Skeletal muscle tissue (tissue), 4 donors: Measurements from ENCODE around the gene HDAC4. TPM values are rescaled to one million over a fixed set of nuclear protein-coding genes. Genes with fewer than 3 reads are reported as not detected.
A peak's percentile ranks its signal among the peaks of the same experiment; 100 is the strongest.

Source experiments
- H3K27ac ChIP-seq: one replicate; pipeline ENCODE4 v1.7.0; 2013; ENCODE audit warnings: mild to moderate bottlenecking, low read depth, low read length, inconsistent platforms
- H3K27me3 ChIP-seq, 3 donors: one replicate each; pipeline ENCODE4 v1.7.0; 2013; ENCODE audit warnings: low read length in 3 of 3; ENCODE audit not compliant: control insufficient read depth in 3 of 3, insufficient read depth in 3 of 3
- H3K36me3 ChIP-seq, 3 donors: one replicate each; pipeline ENCODE4 v1.7.0; 2013; ENCODE audit warnings: low read length in 3 of 3; ENCODE audit not compliant: control insufficient read depth in 3 of 3, insufficient read depth in 3 of 3
- H3K4me1 ChIP-seq, 3 donors: one replicate each; pipeline ENCODE4 v1.7.0; 2013; ENCODE audit warnings: low read length in 3 of 3, mild to moderate bottlenecking in 3 of 3; ENCODE audit not compliant: control insufficient read depth in 3 of 3, insufficient read depth in 3 of 3
- H3K4me3 ChIP-seq, 3 donors: one replicate each; pipeline ENCODE4 v1.7.0; 2013; ENCODE audit warnings: low read length in 3 of 3
- H3K9ac ChIP-seq, 3 donors: one replicate each; pipeline ENCODE4 v1.7.0; 2013; ENCODE audit warnings: low read length in 3 of 3, mild to moderate bottlenecking in 3 of 3, moderate library complexity in 2 of 3, low read depth in 1 of 3
- H3K9me3 ChIP-seq, 3 donors: one replicate each; pipeline ENCODE4 v1.7.0; 2013; ENCODE audit warnings: low read length in 3 of 3; ENCODE audit not compliant: control insufficient read depth in 3 of 3
- total RNA-seq: library from RNA; depleted of rRNA; stranded (reverse); fragments of >200 nt; gene quantifications from one replicate; pipeline ENCODE4 v1.2.3, GENCODE V29; 2014
- donor health status: Osteomylitis.

Gene HDAC4
- total RNA-seq, 1 donor from 2014 or later, result 23.5 TPM

- Histone ChIP-seq H3K4me1 (peaks cover 5 to 23% (median 10%) of the 10 kb centered on the region in 3 donors), H3K4me3 (no peak overlapping the region), H3K27me3 (no peaks in the 10 kb centered on the region), H3K9ac (peak overlapping the region in 1 of 3 donors; percentile 19), H3K27ac (no peak overlapping the region), H3K36me3 (peaks cover 24 to 41% (median 32%) of the 10 kb centered on the region in 3 donors), H3K9me3 (no peaks in the 10 kb centered on the region)
These were observed 281.3 kb downstream of the HDAC4 start for GRCh38 chr2:239119346-239120126.

- no peaks in the 10 kb centered on the region for H3K9me3 ChIP-seq
- no peak overlapping the region for H3K27ac ChIP-seq
- H3K36me3 ChIP-seq, result peaks cover 19 to 40% (median 30%) of the 10 kb centered on the region in 3 donors
- no peak overlapping the region for H3K4me3 ChIP-seq
- no peak overlapping the region for H3K9ac ChIP-seq
- no peaks in the 10 kb centered on the region for H3K27me3 ChIP-seq
- peaks cover 13 to 31% (median 18%) of the 10 kb centered on the region in 3 donors for H3K4me1 ChIP-seq
These were observed 282.1 kb downstream of the HDAC4 start for GRCh38 chr2:239118675-239119211.

GRCh38 chr2:239118264-239118663 is 282.6 kb downstream of the HDAC4 start:
- Histone ChIP-seq H3K4me1 (peaks cover 14 to 33% (median 19%) of the 10 kb centered on the region in 3 donors), H3K36me3 (peaks cover 21 to 35% (median 25%) of the 10 kb centered on the region in 3 donors), H3K27me3 (no peaks in the 10 kb centered on the region), H3K27ac (no peak overlapping the region), H3K9me3 (no peaks in the 10 kb centered on the region), H3K4me3 (no peak overlapping the region), H3K9ac (no peak overlapping the region)

- Histone ChIP-seq H3K27ac (no peak overlapping the region), H3K9ac (no peak overlapping the region), H3K4me1 (peaks cover 14 to 37% (median 19%) of the 10 kb centered on the region in 3 donors), H3K27me3 (no peaks in the 10 kb centered on the region), H3K4me3 (no peak overlapping the region), H3K9me3 (no peaks in the 10 kb centered on the region), H3K36me3 (peaks cover 24 to 35% (median 25%) of the 10 kb centered on the region in 3 donors)
These were observed 283.0 kb downstream of the HDAC4 start for GRCh38 chr2:239117831-239118230.

GRCh38 chr2:239116456-239117246 is 284.2 kb downstream of the HDAC4 start:
- Histone ChIP-seq H3K4me3 (no peak overlapping the region), H3K9ac (peak overlapping the region in 1 of 3 donors; percentile 33), H3K27me3 (no peaks in the 10 kb centered on the region), H3K36me3 (peaks cover 28 to 42% (median 31%) of the 10 kb centered on the region in 3 donors), H3K27ac (no peak overlapping the region), H3K4me1 (peaks cover 14 to 42% (median 19%) of the 10 kb centered on the region in 3 donors), H3K9me3 (no peaks in the 10 kb centered on the region)

- H3K4me1 ChIP-seq, result peaks cover 14 to 42% (median 17%) of the 10 kb centered on the region in 3 donors
- H3K4me3 ChIP-seq, result no peak overlapping the region
- peaks cover 37 to 50% (median 41%) of the 10 kb centered on the region in 3 donors for H3K36me3 ChIP-seq
- no peaks in the 10 kb centered on the region for H3K9me3 ChIP-seq
- H3K27me3 ChIP-seq, result no peaks in the 10 kb centered on the region
- no peak overlapping the region for H3K27ac ChIP-seq
- H3K9ac ChIP-seq, result peak overlapping the region in 1 of 3 donors; percentile 33
These were observed 285.2 kb downstream of the HDAC4 start for GRCh38 chr2:239115616-239116015.

- H3K27ac ChIP-seq, result peak overlapping the region; percentile 6
These were observed 286.1 kb downstream of the HDAC4 start for GRCh38 chr2:239114616-239115265.

GRCh38 chr2:239114119-239114581 is 286.7 kb downstream of the HDAC4 start:
- H3K36me3 ChIP-seq, result peaks cover 52 to 65% (median 54%) of the 10 kb centered on the region in 3 donors
- peaks cover 14 to 44% (median 17%) of the 10 kb centered on the region in 3 donors for H3K4me1 ChIP-seq
- H3K9ac ChIP-seq, result peak overlapping the region in 2 of 3 donors; percentile 16 to 33
- H3K4me3 ChIP-seq, result no peak overlapping the region
- no peaks in the 10 kb centered on the region for H3K27me3 ChIP-seq
- H3K27ac ChIP-seq, result peak overlapping the region; percentile 6
- no peaks in the 10 kb centered on the region for H3K9me3 ChIP-seq

More at GRCh38 chr2:239114616-239115265, 286.1 kb downstream of the HDAC4 start:
- Histone ChIP-seq H3K4me1 (peaks cover 14 to 42% (median 17%) of the 10 kb centered on the region in 3 donors), H3K9ac (peak overlapping the region in 2 of 3 donors; percentile 16 to 33), H3K27me3 (no peaks in the 10 kb centered on the region), H3K36me3 (peaks cover 46 to 59% (median 48%) of the 10 kb centered on the region in 3 donors), H3K4me3 (no peak overlapping the region), H3K9me3 (no peaks in the 10 kb centered on the region)

- no peak overlapping the region for H3K27ac ChIP-seq
These were observed 287.2 kb downstream of the HDAC4 start for GRCh38 chr2:239113615-239114014.

More at GRCh38 chr2:239113615-239114014, 287.2 kb downstream of the HDAC4 start:
- H3K27me3 ChIP-seq, result no peaks in the 10 kb centered on the region
- H3K9ac ChIP-seq, result peak overlapping the region in 1 of 3 donors; percentile 16
- H3K36me3 ChIP-seq, result peaks cover 57 to 70% (median 59%) of the 10 kb centered on the region in 3 donors
- no peaks in the 10 kb centered on the region for H3K9me3 ChIP-seq
- peaks cover 14 to 45% (median 17%) of the 10 kb centered on the region in 3 donors for H3K4me1 ChIP-seq
- H3K4me3 ChIP-seq, result no peak overlapping the region
